HG03520 (cell line): ENCODE data around the gene AKAP13.

ENCODE experiments used
- ATAC-seq: cut with Tn5 transposase; IDR thresholded peaks from one replicate; pipeline ENCODE4 v1.9.1; 2021; ENCODE audit warnings: mild to moderate bottlenecking, moderate library complexity; ENCODE audit not compliant: unreplicated experiment

The AKAP13 gene

DNA sequence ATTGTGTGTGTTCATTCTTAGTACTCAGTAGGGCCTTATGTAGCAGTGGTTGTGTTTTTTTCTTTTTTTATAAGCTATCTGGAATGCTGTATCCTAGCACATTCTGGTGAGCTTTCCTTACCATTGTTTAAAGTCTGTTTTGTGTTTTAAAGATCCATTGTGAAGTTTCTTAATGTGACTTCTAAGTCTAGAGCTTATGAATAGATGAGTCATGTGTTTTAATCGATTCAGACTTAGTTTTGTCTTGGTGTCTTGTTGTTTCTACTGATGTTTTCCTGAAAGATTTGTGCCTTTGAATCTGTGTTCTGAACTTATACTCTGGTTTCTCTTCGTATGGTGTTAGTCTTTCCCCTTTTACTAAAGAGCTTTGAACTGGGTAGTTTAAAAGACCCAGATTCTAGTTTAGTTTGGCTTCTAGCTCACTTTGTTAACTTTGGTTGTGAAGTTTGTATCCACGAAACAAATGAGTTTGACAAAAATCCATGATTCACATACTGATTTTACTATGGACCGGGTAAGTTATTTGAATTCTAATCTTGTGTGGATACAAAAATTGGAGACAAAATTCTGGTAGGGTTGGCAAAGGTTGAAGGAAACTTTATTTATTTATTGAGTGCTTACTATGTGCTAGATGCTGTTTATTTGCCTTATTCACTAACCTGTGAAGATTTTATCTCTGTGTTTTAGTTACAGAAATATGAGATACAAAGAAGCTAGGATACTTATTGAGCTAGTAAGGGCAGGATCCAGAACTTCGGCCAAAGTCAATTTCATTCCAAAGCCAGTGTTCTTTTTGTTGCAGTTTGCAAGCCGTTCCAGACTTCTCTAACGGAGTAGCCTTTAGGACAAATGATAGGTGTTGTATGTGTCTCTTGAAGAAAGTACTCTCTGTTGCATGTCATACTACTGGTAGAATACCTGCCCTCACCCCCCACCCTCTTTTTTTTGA lies 24.8 kb downstream of the AKAP13 start:
- ATAC-seq, result no peak

DNA sequence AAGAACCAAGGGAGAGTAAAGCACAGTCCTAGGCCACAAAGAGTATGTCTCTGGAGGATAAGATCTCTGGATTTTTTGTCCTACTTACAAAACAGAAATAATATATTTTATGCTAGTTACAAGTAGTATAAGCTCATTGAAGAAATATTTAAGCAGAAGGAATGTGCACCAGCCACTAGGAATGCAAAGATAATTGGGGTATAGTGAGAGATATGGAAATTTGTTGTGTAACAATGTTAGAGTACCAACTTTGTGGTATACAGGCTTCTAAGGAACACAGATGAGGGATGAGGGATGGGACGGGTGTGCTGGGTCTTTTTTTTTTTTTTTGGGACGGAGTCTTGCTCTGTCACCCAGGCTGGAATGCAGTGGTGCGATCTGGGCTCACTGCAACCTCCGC lies 26.5 kb downstream of the AKAP13 start:
- ATAC-seq, result no peak

DNA sequence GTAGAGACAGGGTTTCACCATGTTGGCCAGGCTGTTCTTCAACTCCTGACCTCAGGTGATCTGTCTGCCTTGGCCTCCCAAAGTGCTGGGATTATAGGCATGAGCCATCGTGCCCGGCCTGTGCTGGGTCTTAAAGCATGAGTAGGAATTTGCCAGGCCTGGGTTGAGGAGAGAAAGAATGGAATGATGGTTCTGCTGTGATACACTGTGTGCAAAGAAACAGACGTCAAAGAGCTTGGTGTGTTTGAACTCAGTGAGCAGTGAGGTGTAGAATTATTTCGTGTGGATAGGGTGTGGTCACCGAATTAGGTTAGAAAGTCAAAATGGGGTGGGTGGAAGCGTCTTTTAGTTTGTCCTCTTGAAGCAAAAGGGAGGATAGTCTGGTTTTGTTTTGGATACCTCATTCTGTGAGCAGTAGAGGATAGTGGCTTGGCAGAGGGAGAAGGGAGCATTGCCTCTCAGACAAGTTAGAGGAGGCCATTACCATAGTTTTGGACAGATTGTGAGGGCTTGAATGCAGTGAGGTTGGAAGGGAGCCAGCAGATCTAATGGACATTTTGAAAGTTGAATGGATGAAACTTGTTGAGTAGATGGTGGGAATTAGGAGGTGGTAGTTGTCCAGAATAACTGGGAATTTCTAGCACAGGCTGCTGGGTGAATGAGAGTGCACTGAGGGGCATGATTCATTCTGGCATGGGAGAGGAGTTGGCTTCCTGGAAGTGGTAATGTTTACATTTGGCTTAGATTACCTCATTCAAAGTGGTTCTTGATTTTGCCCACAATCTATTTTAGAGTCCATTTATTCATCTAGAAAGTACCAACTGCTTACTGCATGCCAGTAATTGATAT lies 27.2 kb downstream of the AKAP13 start:
- peak; percentile 19 for ATAC-seq

DNA sequence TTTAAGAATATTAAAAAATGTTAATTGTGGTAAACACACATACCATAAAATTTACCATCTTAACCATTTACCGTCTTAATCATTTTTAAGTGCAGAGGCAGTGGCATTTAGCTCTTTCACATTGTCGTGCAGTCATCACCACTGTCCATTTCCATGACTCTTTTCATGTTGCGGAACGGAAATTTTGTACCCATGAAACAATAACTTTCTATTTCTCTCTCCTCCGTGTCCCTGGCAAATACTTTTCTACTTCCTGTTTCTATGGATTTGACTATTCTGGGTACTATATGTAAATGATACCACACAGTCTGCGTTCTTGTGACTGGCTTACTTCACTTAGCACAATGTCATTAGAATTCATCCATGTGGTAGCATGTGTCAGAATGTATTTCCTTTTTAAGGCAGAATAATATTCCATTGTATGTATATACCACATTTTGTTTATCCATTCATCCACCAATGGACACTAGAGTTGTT lies 27.9 kb downstream of the AKAP13 start:
- peak; percentile 60 for ATAC-seq

DNA sequence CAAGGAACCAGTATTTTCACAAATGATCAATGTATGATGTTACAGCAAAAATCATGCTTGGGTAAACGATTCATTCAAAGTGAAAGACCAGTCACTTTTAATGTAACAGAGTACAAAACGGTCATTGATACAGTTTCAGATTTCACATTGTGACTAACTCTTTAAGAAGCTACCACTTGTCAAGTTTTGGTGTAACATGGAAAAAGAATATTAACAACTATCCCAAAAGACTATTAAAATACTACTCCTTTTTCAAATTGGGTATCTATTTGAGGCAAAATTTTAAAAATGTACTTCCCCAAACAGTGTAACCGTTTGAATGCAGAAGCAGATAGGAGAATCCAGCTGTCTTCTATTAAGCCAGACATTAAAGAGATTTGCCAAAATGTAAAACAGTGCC lies 31.7 kb downstream of the AKAP13 start:
- ATAC-seq, result no peak

DNA sequence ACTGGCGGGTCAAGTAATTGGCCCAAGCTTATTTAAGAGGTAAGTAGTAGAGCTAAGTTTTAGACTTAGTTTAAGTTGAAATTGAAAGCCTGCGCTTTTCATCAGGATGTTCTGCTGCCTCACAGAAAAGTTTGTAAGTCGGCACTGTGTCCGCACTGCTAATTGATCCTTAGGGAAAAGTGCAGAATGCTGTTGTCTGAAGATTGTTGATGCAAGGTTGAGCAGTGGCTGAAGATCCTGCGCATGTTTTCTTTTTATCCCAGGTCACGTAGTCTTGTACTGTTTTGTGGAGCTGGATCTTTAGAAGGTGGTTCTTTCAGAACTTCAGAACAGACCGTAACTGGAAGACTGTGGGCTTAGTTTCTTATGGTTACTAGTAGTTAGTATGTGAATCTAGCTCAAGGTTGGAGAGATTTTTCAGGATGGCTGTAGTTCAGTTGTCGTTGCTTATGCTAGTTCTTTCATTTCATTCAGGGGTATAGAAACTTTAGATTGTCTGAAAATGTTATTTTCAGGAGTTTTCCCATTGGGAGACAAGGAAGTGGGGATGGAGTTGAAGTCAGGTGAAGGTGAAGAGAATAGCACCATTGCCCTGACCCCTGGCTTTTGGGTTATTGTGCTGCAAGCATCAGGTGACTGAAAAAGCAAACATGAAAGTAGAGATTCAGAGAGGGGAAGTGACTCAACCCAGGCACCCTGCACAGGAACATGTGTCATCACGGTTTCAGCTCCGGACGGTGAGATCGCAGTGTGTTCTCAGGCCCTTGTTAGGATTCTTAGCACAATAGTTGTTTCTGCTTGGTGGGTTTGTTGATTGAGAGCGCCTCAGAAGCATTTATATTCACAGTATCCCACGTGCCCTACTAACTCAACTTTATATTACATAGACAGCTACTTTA lies 32.8 kb downstream of the AKAP13 start:
- peak; percentile 98 for ATAC-seq

DNA sequence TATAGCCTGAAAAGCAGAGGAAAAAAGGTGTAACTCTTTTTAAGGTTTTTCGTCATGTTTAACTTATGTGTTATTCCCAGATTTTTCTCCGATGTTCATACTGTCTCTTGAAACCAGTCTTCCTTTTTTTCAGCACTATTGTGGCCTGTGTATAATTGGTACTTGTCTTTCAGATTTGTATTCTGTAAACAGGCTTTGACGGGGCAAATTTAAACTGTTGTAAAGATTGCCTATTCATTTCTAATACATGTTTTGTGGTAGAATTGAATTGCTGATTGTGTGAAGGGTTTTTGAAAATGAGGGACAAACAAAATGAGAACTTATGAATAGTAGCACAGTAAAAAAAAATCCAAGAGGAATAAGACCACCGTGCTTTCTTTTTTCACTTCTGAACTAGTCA lies 33.6 kb downstream of the AKAP13 start:
- ATAC-seq, result no peak

DNA sequence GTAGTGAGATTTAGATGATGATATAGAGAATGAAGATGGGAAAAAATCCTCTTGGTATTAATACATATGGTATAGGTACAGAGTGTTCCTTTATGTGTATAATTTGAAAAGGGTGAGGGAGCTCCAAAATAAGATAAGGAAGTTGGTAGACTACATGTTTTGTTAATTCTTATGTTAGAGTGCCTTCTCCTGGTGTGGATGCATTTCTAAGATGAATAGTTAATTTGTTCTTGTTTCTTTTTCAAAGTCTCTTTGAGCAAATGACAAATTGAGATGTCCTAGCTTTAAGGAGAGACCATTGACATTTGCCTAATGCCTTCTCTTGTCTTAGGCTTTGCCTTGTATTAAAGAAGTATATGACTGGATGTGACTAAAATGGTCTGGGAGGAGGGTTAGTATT lies 34.1 kb downstream of the AKAP13 start:
- ATAC-seq, result no peak

DNA sequence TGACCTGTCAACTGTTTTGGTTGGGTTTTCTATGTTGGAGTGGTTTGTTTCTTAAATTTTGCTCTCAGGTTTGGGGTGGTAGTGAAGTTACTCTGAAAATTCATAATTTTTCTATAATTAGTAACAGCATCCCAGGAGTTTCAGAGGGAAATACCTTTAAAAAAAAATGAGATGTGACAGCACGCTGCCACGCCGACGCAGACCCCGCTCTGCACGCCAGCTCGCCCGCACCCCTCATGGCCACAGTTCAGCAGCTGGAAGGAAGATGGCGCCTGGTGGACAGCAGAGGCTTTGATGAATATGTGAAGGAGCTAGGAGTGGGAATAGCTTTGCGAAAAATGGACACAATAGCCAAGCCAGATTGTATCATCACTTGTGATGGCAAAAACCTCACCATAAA lies 34.6 kb downstream of the AKAP13 start:
- no peak for ATAC-seq

DNA sequence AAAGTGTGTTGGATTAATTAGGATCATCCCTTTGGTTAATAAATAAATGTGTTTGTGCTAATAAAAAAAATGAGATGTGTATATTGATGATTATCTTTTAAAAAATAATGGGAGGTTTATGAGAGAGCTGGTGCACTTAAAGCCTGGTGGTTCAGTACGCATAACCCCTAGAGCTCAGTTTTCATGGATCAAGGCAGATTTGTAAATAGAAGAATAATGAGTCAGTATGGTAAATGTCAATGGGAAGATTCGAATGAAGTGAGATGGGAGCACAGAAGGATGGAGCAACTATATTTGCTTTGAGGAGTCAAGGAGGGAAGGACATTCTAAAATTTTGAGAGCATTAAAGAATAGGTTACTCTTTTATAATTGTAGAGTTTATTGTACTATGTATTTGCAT lies 35.4 kb downstream of the AKAP13 start:
- no peak for ATAC-seq

DNA sequence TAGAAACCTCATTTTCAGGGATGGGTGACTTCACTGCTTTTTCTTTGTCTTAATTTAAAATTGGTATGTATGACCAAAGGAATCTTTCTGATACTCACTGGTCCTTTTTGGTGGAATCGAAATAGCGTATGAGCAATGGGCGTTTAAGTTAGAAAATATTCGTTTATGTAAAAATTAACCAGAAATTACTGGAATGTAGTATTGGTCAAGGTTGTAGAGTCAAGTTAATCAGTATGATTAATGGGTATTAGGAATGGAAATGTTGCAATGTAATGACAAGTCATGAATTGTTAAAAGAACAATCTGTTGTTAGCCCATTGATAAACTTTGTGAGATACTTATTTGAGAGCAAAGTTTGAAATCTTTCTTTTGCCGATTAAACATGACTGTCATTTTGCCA lies 36.9 kb downstream of the AKAP13 start:
- no peak for ATAC-seq

DNA sequence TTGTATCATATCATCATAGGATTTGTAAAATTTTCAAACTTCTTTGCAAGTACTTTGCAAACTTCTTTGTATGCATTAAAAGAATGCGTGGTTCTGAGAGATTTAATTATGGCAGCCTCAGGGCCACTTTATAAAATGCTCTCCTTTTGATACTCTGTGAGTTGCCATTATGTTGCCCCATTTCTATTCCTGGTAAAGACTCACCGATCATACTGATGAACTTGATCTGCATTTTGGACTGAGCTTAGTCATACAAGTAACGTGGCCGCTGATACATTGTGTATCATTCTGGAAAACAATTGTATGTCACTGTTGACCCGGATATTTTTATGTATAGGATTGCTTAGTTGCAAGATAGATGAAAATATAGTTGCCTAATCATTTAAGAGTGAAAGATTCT lies 38.8 kb downstream of the AKAP13 start:
- ATAC-seq, result no peak

DNA sequence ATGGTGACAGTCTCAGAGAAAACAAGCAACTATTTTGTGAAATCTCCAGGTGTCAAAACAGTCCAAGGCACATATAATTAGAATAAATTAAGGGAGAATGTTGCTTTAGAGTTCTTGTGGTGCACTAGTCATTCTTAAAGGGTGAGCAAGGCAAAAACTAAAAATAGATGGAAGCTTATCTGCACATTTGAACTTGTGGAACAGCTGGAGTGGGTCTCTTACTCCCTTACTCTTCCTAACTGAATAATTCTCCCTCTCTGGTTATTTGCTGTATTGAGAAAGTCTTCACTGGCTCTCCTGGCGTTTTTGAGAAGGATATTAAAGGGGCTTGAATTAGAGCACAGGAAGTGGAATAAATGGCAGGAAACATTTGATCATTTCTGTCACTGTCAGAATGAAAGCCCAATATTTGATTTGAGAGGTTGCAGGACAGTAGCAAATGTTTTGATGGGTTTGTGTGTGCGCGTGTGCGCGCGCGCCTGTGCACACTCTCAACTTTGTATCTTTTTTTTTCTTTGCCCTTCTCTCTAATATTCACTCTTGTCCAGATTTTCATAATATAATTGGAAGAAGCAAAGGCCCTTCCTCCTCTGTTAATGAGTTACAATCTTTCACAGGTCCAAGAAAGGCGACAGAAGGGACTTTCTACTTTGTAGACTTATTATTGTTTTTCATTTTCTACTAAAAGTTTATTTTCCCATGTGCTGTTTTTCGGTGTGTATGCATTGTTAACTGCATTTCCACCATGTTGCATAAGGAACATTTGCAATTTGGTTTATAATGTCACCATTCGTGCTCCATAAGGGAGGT lies 40.9 kb downstream of the AKAP13 start:
- no peak for ATAC-seq

DNA sequence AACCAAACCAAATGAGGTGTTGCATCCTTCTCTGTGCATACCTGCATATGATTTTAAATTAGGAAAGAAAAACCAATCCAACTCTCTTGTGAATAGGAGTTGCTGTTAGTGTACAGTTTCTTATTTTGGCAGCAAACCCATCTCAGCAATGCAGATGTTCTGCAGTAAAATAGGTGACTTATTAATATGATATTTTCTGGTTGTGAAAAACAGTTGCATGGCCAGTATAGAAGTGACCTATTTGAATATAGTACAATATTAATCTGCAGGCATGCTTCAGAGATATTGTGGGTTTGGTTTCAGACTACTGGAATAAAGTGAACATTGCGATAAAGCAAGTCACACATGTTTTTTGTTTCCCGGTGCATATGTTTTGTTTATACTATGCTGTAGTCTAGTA lies 42.2 kb downstream of the AKAP13 start:
- no peak for ATAC-seq

DNA sequence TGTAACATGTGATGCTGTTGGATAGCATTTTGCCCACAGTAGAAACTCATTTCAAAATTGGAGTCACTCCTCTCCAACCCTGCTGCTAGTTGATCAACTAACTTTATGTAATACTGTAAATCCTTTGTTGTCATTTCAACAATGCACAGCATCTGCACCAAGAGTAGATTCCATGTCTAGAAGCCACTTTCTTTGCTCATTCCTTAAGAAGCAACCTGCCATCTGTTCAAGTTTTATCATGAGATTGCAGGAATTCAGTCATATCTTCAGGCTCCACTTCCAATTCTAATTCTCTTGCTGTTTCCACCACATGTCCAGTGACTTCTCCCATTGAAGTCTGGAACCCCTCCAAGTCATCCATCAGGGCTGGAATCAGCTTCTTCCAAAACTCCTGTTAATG lies 42.9 kb downstream of the AKAP13 start:
- no peak for ATAC-seq

DNA sequence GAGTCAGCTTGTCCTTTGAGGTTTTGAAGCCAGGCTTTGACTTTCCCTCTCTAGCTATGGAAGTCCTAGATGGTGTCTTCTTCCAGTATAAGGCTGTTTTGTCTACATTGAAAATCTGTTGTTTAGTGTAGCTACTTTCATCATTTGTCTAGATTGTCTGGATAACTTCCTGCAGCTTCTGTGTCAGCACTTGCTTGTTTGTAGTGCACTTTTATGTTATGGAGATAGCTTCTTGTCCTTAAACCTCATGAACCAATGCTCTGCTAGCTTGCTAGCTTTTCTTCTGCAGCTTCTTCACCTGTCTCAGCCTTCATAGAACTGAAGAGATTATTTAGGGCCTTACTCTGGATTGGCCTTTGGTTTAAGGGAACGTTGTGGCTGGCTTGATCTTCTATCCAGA lies 43.8 kb downstream of the AKAP13 start:
- ATAC-seq, result no peak

DNA sequence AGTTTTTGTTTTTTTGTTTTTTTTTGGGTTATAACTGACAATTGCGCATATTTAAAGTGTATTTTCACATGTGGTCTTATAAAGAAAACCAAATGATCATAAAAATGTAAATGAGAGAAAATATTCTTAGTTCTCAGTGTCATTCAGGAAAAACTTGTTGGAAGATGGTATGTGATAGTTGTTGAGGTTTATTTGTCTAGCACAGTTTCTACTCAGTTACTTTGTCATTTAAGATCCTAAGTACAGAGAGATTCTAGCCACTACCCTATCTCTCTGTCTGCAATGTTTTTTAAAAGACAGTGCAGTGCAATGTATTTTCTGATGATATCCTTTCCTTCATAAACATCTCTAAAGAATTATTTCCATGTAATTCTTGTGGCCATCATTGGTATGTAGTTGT lies 46.1 kb downstream of the AKAP13 start:
- ATAC-seq, result no peak

DNA sequence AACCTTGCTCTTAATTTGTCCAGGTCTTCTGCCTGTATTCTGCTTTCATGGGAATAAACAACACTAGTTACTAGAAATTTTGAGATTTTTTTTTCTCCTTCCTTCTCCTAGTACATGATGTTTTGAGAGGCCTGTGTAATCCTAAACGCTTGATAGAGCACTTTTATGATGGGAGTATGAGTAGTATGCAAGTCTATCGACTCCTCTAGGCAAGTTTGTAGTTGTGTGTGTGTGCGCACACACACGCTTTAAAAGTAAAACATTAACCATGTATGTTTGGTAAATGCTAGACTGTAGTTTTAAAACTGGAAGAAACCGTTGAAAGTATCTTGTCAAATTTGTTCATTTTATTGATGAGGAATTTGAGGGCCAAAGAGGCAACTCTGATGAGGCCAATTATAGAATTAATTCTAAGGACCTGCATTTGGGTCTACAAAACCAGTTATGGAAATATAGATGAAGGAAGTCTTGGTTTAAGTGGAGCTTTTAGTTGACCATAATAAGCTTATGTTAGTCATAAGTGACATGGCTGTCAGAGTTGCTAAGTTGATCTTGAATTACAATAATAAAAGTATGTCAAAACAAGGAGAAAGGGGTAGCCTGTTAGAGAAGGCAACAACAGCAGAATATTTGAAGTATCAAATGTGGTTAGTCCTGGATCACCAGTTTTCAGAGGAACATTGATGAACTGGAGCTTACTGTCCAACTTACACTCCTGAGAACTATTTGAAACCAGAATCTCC lies 47.1 kb downstream of the AKAP13 start:
- no peak for ATAC-seq

DNA sequence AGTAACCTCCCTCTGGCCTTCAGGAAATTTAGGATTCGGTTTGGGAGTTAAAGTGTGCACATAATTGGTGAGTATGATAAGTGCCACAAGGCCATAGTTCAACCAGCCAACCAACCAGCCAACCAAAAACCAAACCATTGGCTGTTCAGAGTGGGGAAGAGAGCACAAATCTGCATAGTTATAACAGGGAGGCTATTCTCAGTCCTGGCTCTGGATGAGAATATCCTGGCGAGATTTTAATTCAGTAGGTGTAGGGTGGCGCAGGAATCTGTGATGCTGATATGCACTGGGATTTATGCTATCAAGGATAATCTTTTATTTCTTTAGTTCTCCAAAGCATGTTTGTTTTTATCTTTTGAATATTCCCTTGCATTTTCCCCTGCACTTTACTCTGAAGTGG lies 49.1 kb downstream of the AKAP13 start:
- no peak for ATAC-seq
